ENCODE data around the gene PI4KB.

GRCh38 chr1:151312826-151313225 is 14.4 kb downstream of the PI4KB start:
- TF ChIP-seq CTCF (IDR thresholded peaks at IDR 0.05) (no peak), POLR2A (IDR thresholded peaks at IDR 0.05) (no peak)
